Germinal center (tissue), 1 donor: ENCODE measurements around the gene CNTN1.
"Not testable (repeated sequence)": the region's sequence is repeated elsewhere in the genome, so short reads cannot be mapped to it uniquely, and the experiment has no call there.

ENCODE experiments used
- DNase-seq: peaks from one replicate; pipeline ENCODE4 v3.0.0; 2012; ENCODE audit warnings: mixed read lengths, low spot score

The CNTN1 gene

DNA sequence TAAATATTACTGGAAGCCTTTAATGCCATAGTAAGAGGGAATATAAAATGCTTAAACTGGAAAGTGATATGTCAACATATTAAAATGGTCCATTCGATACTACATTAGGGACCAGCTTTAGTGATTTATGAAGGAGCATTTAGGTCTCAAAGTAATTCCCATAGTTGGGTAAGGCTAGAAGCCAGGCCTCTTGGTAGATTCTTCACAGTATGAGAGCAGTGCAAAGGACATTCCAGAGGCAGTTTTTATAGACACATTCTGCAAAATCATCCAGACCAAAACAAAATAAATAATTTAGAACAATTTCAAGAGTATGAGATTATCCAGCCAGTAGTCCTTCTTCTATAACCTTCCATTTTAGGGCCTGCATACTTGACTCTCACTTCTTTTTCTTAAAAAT, 353.3 kb downstream of the CNTN1 start:
- DNase-seq = no peak

- DNase-seq = no peak
Measured at GRCh38 chr12:41049033-41049432, 356.8 kb downstream of the CNTN1 start.

DNA sequence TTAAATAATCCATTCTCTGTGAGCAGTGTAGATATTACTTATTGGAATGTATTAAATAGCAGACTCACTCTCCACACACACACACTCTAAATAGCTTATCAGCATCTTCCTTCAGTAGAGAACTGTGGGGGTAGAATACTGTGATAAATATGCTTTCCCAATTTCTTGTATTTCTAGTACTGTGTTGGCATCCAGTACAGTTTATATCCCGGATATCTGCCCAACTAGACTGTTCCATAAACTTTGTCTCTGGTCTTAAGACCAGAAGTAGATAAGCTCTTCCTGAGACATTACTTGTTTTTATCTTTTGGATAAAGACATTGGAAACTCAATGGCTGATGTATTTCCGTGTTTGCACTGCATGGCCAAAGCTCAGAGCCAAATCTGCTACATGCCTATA, 359.7 kb downstream of the CNTN1 start:
- DNase-seq = no peak

GRCh38 chr12:41052441-41052840, 360.2 kb downstream of the CNTN1 start:
- DNase-seq = no peak

GRCh38 chr12:41053046-41053445, 360.8 kb downstream of the CNTN1 start:
- no peak for DNase-seq

- no peak for DNase-seq
Measured at GRCh38 chr12:41055875-41056577, 363.8 kb downstream of the CNTN1 start.

DNA sequence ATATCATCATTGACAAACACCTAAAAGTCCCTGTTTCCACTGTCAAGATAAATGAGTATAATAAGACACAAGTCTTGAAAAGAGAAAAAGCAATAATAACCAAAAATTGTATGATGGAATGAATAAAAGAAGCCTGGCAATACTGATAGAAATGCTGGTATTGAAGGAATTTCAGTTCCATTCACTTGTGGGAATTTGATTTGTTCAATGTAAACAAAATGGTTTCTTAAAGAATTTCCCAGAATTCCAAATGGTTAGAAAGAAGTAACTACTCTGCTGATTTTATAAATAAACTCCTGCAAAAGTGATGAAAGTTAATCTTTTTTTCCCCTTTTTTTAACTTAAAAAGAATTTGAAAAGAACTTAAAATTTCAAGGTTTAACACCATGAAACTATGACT, 366.0 kb downstream of the CNTN1 start:
- DNase-seq = no peak

GRCh38 chr12:41061192-41061591, 369.0 kb downstream of the CNTN1 start:
- DNase-seq = no peak

GRCh38 chr12:41064411-41064810, 372.2 kb downstream of the CNTN1 start:
- DNase-seq = no peak

GRCh38 chr12:41067941-41068645, 375.9 kb downstream of the CNTN1 start:
- DNase-seq = no peak

- DNase-seq = no peak
Measured at GRCh38 chr12:41073633-41074472, 381.6 kb downstream of the CNTN1 start.

DNA sequence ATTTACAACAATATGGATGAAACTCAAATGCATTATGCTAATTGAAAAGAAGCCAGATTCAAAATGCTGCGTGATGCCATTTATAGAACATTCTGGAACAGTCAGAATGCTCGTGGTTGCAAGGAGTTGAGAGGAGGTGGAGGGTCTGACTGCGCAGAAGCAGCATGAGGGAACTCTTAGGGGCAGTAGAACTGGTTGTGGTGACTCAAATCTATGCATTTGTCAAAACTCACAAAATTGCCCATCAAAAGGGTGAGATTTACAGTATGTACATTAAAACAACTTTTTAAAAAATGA, 382.2 kb downstream of the CNTN1 start:
- no peak for DNase-seq

DNA sequence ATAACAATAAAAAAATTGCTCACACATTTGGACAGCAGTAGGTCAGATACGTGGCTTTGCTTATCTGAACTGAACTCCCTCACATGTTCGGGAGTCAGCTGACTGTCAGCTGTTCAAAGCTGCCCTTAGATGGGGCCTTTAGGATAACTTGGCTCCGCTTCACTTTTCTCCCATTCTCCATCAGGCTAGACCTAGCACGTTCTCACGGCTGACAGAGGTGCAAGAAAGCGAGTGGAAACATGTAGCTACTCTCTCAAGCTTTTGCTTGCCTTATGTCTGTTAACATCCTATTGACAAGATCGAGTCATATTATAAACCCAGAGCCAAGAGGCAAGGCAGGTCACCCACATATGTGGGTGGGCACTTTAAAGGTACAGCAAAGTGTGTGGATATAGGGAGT, 383.9 kb downstream of the CNTN1 start:
- DNase-seq = no peak

- DNase-seq = not testable (repeated sequence)
Measured at GRCh38 chr12:41081241-41081640, 389.0 kb downstream of the CNTN1 start.

DNA sequence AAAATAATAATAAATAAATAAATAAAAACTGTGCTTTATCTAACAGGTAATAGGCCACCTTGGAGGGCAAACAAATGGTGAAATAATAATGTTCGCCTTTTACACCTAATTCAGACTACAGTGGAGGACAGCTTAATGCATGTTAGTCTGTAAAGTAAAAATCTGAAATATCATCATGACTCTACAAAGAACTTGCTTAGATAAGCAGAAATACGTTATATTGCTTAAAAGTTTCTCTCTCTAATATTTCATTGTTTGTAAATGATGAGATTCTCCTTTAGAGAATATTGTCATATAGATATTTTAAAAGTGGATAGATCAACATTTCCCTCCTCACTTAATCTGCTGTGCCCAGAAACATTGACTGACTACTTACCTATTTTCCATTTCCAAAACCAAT, 397.2 kb downstream of the CNTN1 start:
- no peak for DNase-seq

DNA sequence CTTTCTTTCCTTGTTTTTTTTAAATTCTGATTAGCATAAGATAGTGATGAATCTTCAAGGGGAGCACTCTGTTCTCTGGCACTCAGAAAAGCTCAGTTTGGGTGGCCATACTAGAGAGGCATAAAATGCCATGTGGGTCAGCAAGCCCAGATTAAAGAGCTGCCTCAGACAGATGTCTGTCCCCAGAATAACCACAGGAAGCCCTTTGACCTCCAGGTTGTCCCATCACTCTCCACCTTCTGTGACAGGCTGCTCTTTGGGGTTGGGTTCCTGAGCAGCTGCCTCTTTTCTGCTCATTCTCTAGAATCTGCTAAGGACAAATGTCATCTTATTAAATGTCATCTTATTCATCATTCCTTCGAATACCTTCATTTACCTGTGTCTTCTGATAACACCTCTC, 399.9 kb downstream of the CNTN1 start:
- no peak for DNase-seq

GRCh38 chr12:41096797-41097196, 404.6 kb downstream of the CNTN1 start:
- DNase-seq = no peak

- no peak for DNase-seq
Measured at GRCh38 chr12:41100572-41100971, 408.3 kb downstream of the CNTN1 start.

- DNase-seq = no peak
Measured at GRCh38 chr12:41101806-41102205, 409.6 kb downstream of the CNTN1 start.

DNA sequence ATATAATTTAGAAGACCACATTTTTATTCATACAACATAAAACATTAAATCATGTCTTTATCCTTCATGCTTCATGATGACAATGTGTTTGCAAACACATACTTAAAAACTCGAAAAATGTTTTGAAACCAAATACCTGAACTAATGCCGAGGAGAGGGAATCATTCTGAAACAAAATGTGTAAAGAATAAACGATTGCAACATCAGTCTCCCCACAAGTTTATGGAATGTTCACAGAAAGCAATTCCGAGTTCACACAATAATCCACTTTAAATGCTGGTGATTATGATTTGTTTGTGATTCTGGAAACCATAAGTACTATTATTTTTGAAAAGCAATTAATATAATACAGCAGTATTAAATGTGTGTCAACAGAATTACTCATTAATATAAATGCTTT, 411.4 kb downstream of the CNTN1 start:
- DNase-seq = no peak

GRCh38 chr12:41106315-41106714, 414.1 kb downstream of the CNTN1 start:
- DNase-seq = no peak

DNA sequence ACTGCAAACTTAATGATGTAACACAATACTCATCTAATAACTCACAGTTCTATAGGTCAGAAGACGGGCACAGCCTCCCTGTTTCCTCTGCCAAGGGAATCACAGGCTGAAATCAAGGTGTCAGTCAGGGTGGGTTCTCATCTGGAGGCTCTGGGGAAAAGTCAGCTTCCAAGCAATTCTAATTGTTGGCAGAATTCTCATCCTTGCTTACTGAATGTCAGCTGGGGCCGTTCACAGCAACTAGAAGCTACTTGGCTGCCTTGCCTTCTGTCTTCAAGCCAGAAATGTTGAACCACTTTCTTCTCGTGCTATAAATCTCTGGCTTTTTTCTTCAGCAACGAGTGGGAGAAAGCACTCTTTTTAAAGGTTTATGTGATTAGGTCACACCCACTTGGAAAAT, 415.8 kb downstream of the CNTN1 start:
- no peak for DNase-seq

- DNase-seq = no peak
Measured at GRCh38 chr12:41112903-41113302, 420.7 kb downstream of the CNTN1 start.
